GM18951 (cell line): Measurements from ENCODE around the gene DMRTC2.

Experiments used
- POLR2A ChIP-seq: IDR thresholded peaks from 4 replicates; pipeline ENCODE4 v1.6.1; 2011; ENCODE audit warnings: mild to moderate bottlenecking; ENCODE audit not compliant: insufficient read length, insufficient read depth; ENCODE audit errors: extremely low read depth
- in situ Hi-C: fragments of 300-500 bp; cut with MboI; formaldehyde crosslinking; loops from one replicate; pipeline ENCODE4 v1.12.0; 2022; ENCODE audit warnings: low sequenced_read_pairs, mixed read lengths, inconsistent platforms; ENCODE audit not compliant: unreplicated experiment

DMRTC2 gene

GRCh38 chr19:41853344-41853743, 8.5 kb downstream of the DMRTC2 start:
- TF ChIP-seq POLR2A, result no peak
- in situ Hi-C loops, result no loop called here

DNA sequence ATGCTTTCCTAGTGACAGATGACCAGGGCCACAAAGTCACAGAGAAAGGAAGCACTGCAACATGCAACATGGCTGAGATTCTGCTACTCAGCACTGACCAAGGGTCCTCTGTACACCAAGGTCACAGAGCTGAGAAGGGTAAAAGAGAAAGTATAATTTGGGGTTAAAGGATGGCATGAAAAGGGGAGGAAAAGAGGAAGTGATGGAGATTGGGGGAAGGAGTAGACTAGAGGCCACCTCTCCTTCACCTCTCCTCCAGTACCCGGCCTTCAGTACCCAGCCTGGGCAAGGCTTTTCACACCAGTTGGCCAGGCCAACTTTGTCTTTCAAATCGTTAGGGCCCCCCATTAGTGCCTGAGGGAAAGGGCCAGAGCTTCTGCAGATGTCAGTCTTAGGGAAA, 8.9 kb downstream of the DMRTC2 start:
- TF ChIP-seq POLR2A, result no peak
- in situ Hi-C loops, result no loop called here

- TF ChIP-seq POLR2A, result no peak
- in situ Hi-C loops, result no loop called here
These were observed 14.4 kb downstream of the DMRTC2 start for GRCh38 chr19:41859213-41859617.

GRCh38 chr19:41859618-41860418, 15.0 kb downstream of the DMRTC2 start, which contains the start of gene RPS19:
Gene RPS19 (plus strand): TSS chr19:41860255. CDS start chr19:41860775, 520 bp downstream.
- peak; percentile 96 for TF ChIP-seq POLR2A
- in situ Hi-C loops, result no loop called here

GRCh38 chr19:41860419-41861115, 15.7 kb downstream of the DMRTC2 start:
- in situ Hi-C loops, result no loop called here
- no peak for TF ChIP-seq POLR2A

DNA sequence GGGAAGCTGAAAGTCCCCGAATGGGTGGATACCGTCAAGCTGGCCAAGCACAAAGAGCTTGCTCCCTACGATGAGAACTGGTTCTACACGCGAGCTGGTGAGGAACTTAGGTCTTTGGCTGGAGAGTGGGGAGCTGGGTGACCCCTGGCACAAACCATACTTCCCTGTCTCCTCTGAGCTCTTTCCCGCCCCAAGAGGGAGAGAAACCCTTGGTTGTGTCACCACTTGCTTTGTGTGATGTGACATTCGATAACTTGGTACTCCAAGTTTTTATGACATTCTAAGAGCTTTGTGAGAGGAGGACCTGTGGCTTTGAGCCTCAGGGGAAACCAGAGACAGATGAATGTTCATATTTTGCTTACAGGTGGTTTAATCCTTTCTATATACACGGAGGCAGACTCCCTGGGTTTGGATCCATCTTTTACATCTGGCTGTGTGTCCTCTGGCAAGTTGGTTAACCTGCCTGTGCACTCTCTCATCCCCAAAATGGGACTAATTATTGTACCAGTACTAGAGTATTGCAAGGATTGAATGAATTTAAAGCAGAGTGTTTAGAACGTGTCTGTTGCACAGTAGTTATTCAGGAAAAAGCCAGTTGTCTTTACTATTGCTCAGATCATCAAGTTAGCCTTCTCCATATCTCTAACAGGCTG, 16.4 kb downstream of the DMRTC2 start:
- in situ Hi-C loops, result no loop called here
- no peak for TF ChIP-seq POLR2A

- in situ Hi-C loops, result no loop called here
- no peak for TF ChIP-seq POLR2A
These were observed 17.0 kb downstream of the DMRTC2 start for GRCh38 chr19:41861846-41862245.

- in situ Hi-C loops, result no loop called here
- no peak for TF ChIP-seq POLR2A
These were observed 17.7 kb downstream of the DMRTC2 start for GRCh38 chr19:41862445-41862986.

DNA sequence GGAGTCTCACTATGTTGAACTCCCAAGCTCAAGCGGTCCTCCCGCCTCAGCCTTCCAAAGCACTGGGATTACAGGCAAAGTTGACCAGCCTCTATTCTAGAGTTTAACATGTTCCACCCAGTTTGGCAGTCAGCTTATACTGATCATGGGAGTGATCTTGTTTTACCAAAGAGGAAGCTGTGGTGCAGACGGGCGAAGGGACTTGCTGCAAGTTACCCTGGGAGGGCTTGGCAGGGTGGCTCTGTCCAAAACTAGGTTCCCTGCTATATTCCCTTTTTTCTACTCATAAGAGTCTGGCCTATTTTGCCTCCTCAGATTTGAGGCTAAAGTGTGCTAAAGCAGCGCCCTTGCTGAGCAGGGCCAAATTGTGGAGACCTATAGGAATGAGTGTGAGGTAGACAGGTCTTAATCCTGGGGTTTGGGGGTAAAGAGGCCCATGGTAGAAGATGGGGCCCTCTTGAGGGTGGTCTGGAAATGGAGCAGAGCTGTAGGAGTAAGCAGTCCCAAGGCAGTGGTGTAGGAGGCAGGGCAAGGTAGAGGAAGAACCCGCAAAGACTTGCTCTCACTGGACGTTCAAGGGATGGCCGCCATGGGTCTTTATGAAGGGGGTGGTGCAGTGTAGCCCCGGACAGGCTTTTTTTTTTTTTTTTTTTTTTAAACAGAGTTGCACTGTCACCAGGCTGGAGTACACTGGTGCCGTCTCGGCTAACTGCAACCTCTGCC, 18.5 kb downstream of the DMRTC2 start:
- TF ChIP-seq POLR2A, result no peak
- in situ Hi-C loops, result no loop called here

- in situ Hi-C loops, result no loop called here
- TF ChIP-seq POLR2A, result peak; percentile 10
These were observed 19.5 kb downstream of the DMRTC2 start for GRCh38 chr19:41864374-41864773.

DNA sequence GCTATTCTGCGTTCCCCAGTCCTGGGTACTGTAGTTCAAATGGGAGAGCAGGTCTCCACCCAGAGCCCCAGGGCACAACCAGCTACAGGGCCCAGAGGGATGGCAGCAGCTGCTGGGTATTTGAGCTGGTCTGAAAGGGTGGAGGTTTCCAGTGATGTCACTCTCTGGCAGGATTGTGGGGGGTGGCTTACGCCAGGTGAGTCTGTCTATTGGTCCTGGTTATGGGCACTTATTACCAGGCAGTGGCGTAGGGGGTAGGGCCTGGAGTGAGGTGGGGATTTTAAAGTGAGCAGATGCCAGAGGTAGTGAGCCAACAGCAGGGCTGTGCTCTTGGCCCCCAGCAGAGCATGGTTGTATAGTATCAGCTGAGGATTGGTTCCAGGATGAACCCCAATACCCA, 21.4 kb downstream of the DMRTC2 start:
- TF ChIP-seq POLR2A, result no peak
- in situ Hi-C loops, result no loop called here

- TF ChIP-seq POLR2A, result peak; percentile 20
- in situ Hi-C loops, result no loop called here
These were observed 23.5 kb downstream of the DMRTC2 start for GRCh38 chr19:41868120-41868988.
